Measurements from ENCODE around the gene FOXO1. TPM values are rescaled to one million over a fixed set of nuclear protein-coding genes. Genes with fewer than 3 reads are reported as not detected.

Gene FOXO1
- total and polyA plus RNA-seq, 7 donors = 9.0 to 36.8 (median 30.9) TPM

- intact Hi-C loops (cut with DNase I) = no loop called here
- WGBS, 2 donors = 84 to 86% methylated on average over 5 of the region's 5 CpGs
- no peaks in the 10 kb centered on the region for H3K9me3 ChIP-seq
- no peak overlapping the region for H3K27ac ChIP-seq
- DNase-seq = no peak
- no peaks in the 10 kb centered on the region for H3K36me3 ChIP-seq
- no peaks in the 10 kb centered on the region for H3K4me1 ChIP-seq
- no peaks in the 10 kb centered on the region for H3K27me3 ChIP-seq
- no peak overlapping the region for H3K4me3 ChIP-seq
- TF ChIP-seq CTCF (IDR thresholded peaks at IDR 0.05) (no peak), EP300 (IDR thresholded peaks at IDR 0.05) (no peak), POLR2AphosphoS5 (IDR thresholded peaks at IDR 0.05) (no peak), POLR2A (IDR thresholded peaks at IDR 0.05) (no peak)
Measured at GRCh38 chr13:40519637-40520036, 146.8 kb downstream of the FOXO1 start.

GRCh38 chr13:40518481-40518882 lies 148.0 kb downstream of the FOXO1 start:
- WGBS, 2 donors = 30 to 47% methylated on average over 4 of the region's 4 CpGs
- intact Hi-C loops (cut with DNase I) = no loop called here
- H3K36me3 ChIP-seq = no peaks in the 10 kb centered on the region
- no peaks in the 10 kb centered on the region for H3K9me3 ChIP-seq
- no peaks in the 10 kb centered on the region for H3K4me1 ChIP-seq
- H3K27me3 ChIP-seq = no peaks in the 10 kb centered on the region
- H3K4me3 ChIP-seq = no peak overlapping the region
- no peak overlapping the region for H3K27ac ChIP-seq
- TF ChIP-seq POLR2AphosphoS5 (IDR thresholded peaks at IDR 0.05) = no peak
- no peak for TF ChIP-seq POLR2A (IDR thresholded peaks at IDR 0.05)
- TF ChIP-seq CTCF (IDR thresholded peaks at IDR 0.05) = no peak
- TF ChIP-seq EP300 (IDR thresholded peaks at IDR 0.05) = no peak
- no peak for DNase-seq

GRCh38 chr13:40517486-40518480 lies 148.7 kb downstream of the FOXO1 start:
- Histone ChIP-seq H3K36me3 (no peaks in the 10 kb centered on the region), H3K27ac (no peak overlapping the region), H3K9me3 (no peaks in the 10 kb centered on the region), H3K27me3 (no peaks in the 10 kb centered on the region), H3K4me3 (no peak overlapping the region), H3K4me1 (no peaks in the 10 kb centered on the region)
- TF ChIP-seq CTCF (IDR thresholded peaks at IDR 0.05) (no peak), POLR2AphosphoS5 (IDR thresholded peaks at IDR 0.05) (no peak), POLR2A (IDR thresholded peaks at IDR 0.05) (no peak), EP300 (IDR thresholded peaks at IDR 0.05) (no peak)
- DNase-seq = no peak
- 83 to 91% methylated on average over 8 of the region's 8 CpGs for WGBS, 2 donors
- intact Hi-C loops (cut with DNase I) = no loop called here

GRCh38 chr13:40515702-40516101 lies 150.7 kb downstream of the FOXO1 start:
- Histone ChIP-seq H3K4me3 (no peak overlapping the region), H3K36me3 (no peaks in the 10 kb centered on the region), H3K9me3 (no peaks in the 10 kb centered on the region), H3K4me1 (no peaks in the 10 kb centered on the region), H3K27me3 (no peaks in the 10 kb centered on the region), H3K27ac (no peak overlapping the region)
- DNase-seq = no peak
- TF ChIP-seq POLR2A (IDR thresholded peaks at IDR 0.05) = no peak
- no peak for TF ChIP-seq CTCF (IDR thresholded peaks at IDR 0.05)
- no peak for TF ChIP-seq POLR2AphosphoS5 (IDR thresholded peaks at IDR 0.05)
- TF ChIP-seq EP300 (IDR thresholded peaks at IDR 0.05) = no peak
- 96 to 99% methylated on average over 1 of the region's 1 CpG for WGBS, 2 donors
- intact Hi-C loops (cut with DNase I) = no loop called here

All from sigmoid colon (tissue), 7 donors.